Keratinocyte (primary cell): ENCODE results near the gene KLHL22. TPM values are rescaled to one million over a fixed set of nuclear protein-coding genes. Genes with fewer than 3 reads are reported as not detected.
"Not testable (repeated sequence)": the region's sequence is repeated elsewhere in the genome, so short reads cannot be mapped to it uniquely, and the experiment has no call there.

Experiments used
- DNase-seq: peaks from one replicate; pipeline ENCODE4 v3.0.0-alpha.2; 2011; ENCODE audit warnings: low read depth, missing footprints, low spot score
- FAIRE-seq: peaks from 2 replicates; lab custom pipeline; 2011; peaks lifted over from hg19 to GRCh38; lab: Jason Lieb, UNC
- H2AFZ ChIP-seq: 2 replicates; pipeline ENCODE4 v1.6.0; 2012; ENCODE audit warnings: low read length, control low read depth, inconsistent platforms; ENCODE audit not compliant: control insufficient read depth
- H3K27ac ChIP-seq: 2 replicates; pipeline ENCODE4 v1.5.1; 2011; ENCODE audit warnings: low read length; ENCODE audit not compliant: control insufficient read depth, insufficient read depth
- H3K27me3 ChIP-seq: 3 replicates; pipeline ENCODE4 v1.6.0; 2011; ENCODE audit warnings: low read length; ENCODE audit not compliant: control insufficient read depth, insufficient read depth; ENCODE audit errors: extremely low read depth
- H3K36me3 ChIP-seq, 2 experiments: 2 replicates in 1 of 2; 3 replicates in 1 of 2; pipeline ENCODE4 v1.5.1; 2011; ENCODE audit warnings: low read length in 2 of 2, mild to moderate bottlenecking in 1 of 2; ENCODE audit not compliant: control insufficient read depth in 2 of 2, insufficient read depth in 2 of 2; ENCODE audit errors: extremely low read depth in 1 of 2
- H3K4me1 ChIP-seq: 3 replicates; pipeline ENCODE4 v1.5.1; 2011; ENCODE audit warnings: low read length; ENCODE audit not compliant: control insufficient read depth, insufficient read depth; ENCODE audit errors: extremely low read depth
- H3K4me2 ChIP-seq: 3 replicates; pipeline ENCODE4 v1.6.0; 2011; ENCODE audit warnings: low read depth, low read length; ENCODE audit not compliant: control insufficient read depth, insufficient read depth; ENCODE audit errors: extremely low read depth
- H3K4me3 ChIP-seq, 3 experiments: fragments of 200-600 bp in 1 of 3; sonication (generic) in 1 of 3; 2 replicates in 2 of 3; 3 replicates in 1 of 3; pipeline ENCODE4 v1.5.1; 2011 to 2016; ENCODE audit warnings: low read length in 3 of 3, mild to moderate bottlenecking in 3 of 3, control low read depth in 2 of 3, inconsistent platforms in 1 of 3, low read depth in 1 of 3, mixed read lengths in 1 of 3, mixed run types in 1 of 3, moderate library complexity in 1 of 3; ENCODE audit not compliant: control insufficient read depth in 2 of 3, insufficient read depth in 2 of 3; ENCODE audit errors: extremely low read depth in 1 of 3
- H3K79me2 ChIP-seq: 2 replicates; pipeline ENCODE4 v1.6.0; 2012; ENCODE audit warnings: low read length; ENCODE audit not compliant: control insufficient read depth, insufficient read depth
- H3K9ac ChIP-seq: 3 replicates; pipeline ENCODE4 v1.6.0; 2011; ENCODE audit warnings: low read length; ENCODE audit not compliant: control insufficient read depth, insufficient read depth; ENCODE audit errors: extremely low read depth
- H3K9me1 ChIP-seq: 3 replicates; pipeline ENCODE4 v1.6.0; 2011; ENCODE audit warnings: low read length; ENCODE audit not compliant: control insufficient read depth, insufficient read depth; ENCODE audit errors: extremely low read depth
- H3K9me3 ChIP-seq: 2 replicates; pipeline ENCODE4 v1.5.1; 2012; ENCODE audit warnings: low read depth, low read length; ENCODE audit not compliant: control insufficient read depth
- H4K20me1 ChIP-seq: 3 replicates; pipeline ENCODE4 v1.6.0; 2011; ENCODE audit warnings: low read length; ENCODE audit not compliant: control insufficient read depth, insufficient read depth; ENCODE audit errors: extremely low read depth
- CTCF ChIP-seq, 3 experiments: IDR thresholded peaks in 1 of 3; conservative IDR thresholded peaks in 1 of 3; optimal IDR thresholded peaks in 1 of 3; 2 replicates in 2 of 3; 3 replicates in 1 of 3; pipeline versions ENCODE3 to v1.5.1; 2011; ENCODE audit warnings: low read length in 3 of 3, mild to moderate bottlenecking in 3 of 3, moderate library complexity in 2 of 3, control low read depth in 1 of 3, inconsistent platforms in 1 of 3; ENCODE audit not compliant: insufficient read depth in 2 of 3; ENCODE audit errors: extremely low read depth in 1 of 3
- EZH2 ChIP-seq: IDR thresholded peaks from one replicate; pipeline ENCODE4 v1.6.1; 2012; ENCODE audit warnings: inconsistent platforms, mild to moderate bottlenecking, low read length, moderate library complexity
- dilution Hi-C: fragments of 300-500 bp; cut with MboI; formaldehyde crosslinking; loops from one replicate; pipeline ENCODE4 v1.7.0; 2020; ENCODE audit warnings: low sequenced_read_pairs; ENCODE audit not compliant: extremely low pct_ligation_motif_present
- polyA plus RNA-seq, 5 experiments: library from polyadenylated mRNA; depleted of rRNA in 3 of 5; stranded (reverse) in 3 of 5; stranded (forward) in 1 of 5; unstranded in 1 of 5; fragments of >200 nt; gene quantifications; 1 replicate in 1 of 5; 2 replicates in 3 of 5; 3 replicates in 1 of 5; pipeline versions ENCODE4 v1.2.1 to v1.2.3, GENCODE V29; 2011 to 2012; ENCODE audit warnings: missing spikeins in 2 of 5, low read depth in 1 of 5, low replicate concordance in 1 of 5

The KLHL22 gene
- polyA plus RNA-seq, 1 donor (not counting 4 experiments of a cell fraction or from before 2014, with no cell fraction given): 9.3 TPM

- H3K27me3 ChIP-seq, dilution Hi-C loops, H3K9me3 ChIP-seq, H3K4me1 ChIP-seq, FAIRE-seq, H3K4me2 ChIP-seq, H3K79me2 ChIP-seq, H3K4me3 ChIP-seq, H3K9ac ChIP-seq, H3K36me3 ChIP-seq, H4K20me1 ChIP-seq, H3K27ac ChIP-seq, H3K9me1 ChIP-seq, H2AFZ ChIP-seq, DNase-seq: not testable (repeated sequence)
Observed at GRCh38 chr22:20475569-20475968, 20.0 kb downstream of the KLHL22 start.

- Histone ChIP-seq H3K9ac (no peak overlapping the region), H3K9me3 (no peaks in the 10 kb centered on the region), H3K9me1 (no peaks in the 10 kb centered on the region), H3K27me3 (no peaks in the 10 kb centered on the region), H3K79me2 (no peaks in the 10 kb centered on the region), H3K4me1 (peaks cover 3% of the 10 kb centered on the region), H4K20me1 (no peaks in the 10 kb centered on the region), H3K4me3 (no peak overlapping the region), H3K36me3 (no peaks in the 10 kb centered on the region), H3K27ac (no peak overlapping the region), H3K4me2 (no peak overlapping the region), H2AFZ (no peak overlapping the region)
- no peak for TF ChIP-seq CTCF (optimal IDR thresholded peaks at IDR 0.05 in 1 of 3, IDR thresholded peaks at IDR 0.05 in 1 of 3, conservative IDR thresholded peaks at IDR 0.05 in 1 of 3; ENCODE audit: extremely low read depth in 1 of 3, insufficient read depth in 2 of 3, low read length in 3 of 3)
- TF ChIP-seq EZH2: no peak
- FAIRE-seq (no peak), DNase-seq (no peak)
- dilution Hi-C loops: no loop called here
Observed at GRCh38 chr22:20475115-20475436, 20.5 kb downstream of the KLHL22 start.

- Histone ChIP-seq H3K4me3 (no peak overlapping the region), H3K9me3 (no peaks in the 10 kb centered on the region), H3K9me1 (no peaks in the 10 kb centered on the region), H3K4me1 (peaks cover 3% of the 10 kb centered on the region), H3K4me2 (no peak overlapping the region), H3K9ac (no peak overlapping the region), H3K79me2 (no peaks in the 10 kb centered on the region), H3K27ac (no peak overlapping the region), H3K27me3 (no peaks in the 10 kb centered on the region), H3K36me3 (no peaks in the 10 kb centered on the region), H2AFZ (no peak overlapping the region), H4K20me1 (no peaks in the 10 kb centered on the region)
- dilution Hi-C loops: no loop called here
- DNase-seq: no peak
- TF ChIP-seq CTCF (optimal IDR thresholded peaks at IDR 0.05 in 1 of 3, IDR thresholded peaks at IDR 0.05 in 1 of 3, conservative IDR thresholded peaks at IDR 0.05 in 1 of 3; ENCODE audit: extremely low read depth in 1 of 3, insufficient read depth in 2 of 3, low read length in 3 of 3) (no peak), EZH2 (no peak)
- FAIRE-seq: no peak
Observed at GRCh38 chr22:20472629-20473442, 22.8 kb downstream of the KLHL22 start.
